OCI-LY7 (cell line): ENCODE results near the gene VPS13D. TPM values are rescaled to one million over a fixed set of nuclear protein-coding genes. Genes with fewer than 3 reads are reported as not detected.

ENCODE experiments used
- BruUV-seq: library from RNA; stranded (reverse); fragments of 400-500 nt; replicated peaks from 2 replicates; lab custom pipeline; 2021; lab: Mats Ljungman, UMichigan
- CTCF ChIA-PET: fragments of 300-600 bp; sonication (Branson Sonifier 250); formaldehyde crosslinking; loops from one replicate; lab custom pipeline; 2022; ENCODE audit warnings: antibody characterized with exemption; ENCODE audit not compliant: unreplicated experiment; lab: Charles Lee
- POLR2A ChIA-PET: fragments of 300-600 bp; sonication (Branson Sonifier 250); formaldehyde crosslinking; loops from one replicate; lab custom pipeline; 2022; ENCODE audit warnings: antibody characterized with exemption; lab: Charles Lee
- DNase-seq: peaks from one replicate; pipeline ENCODE4 v3.0.0-alpha.2; 2015; ENCODE audit warnings: low spot score
- H2AFZ ChIP-seq: fragments of 200-600 bp; sonication (generic), shearing (Covaris generic); 2 replicates; pipeline ENCODE4 v1.6.1; 2014; ENCODE audit warnings: mild to moderate bottlenecking, antibody characterized with exemption, low read length, moderate library complexity
- H3K27ac ChIP-seq: fragments of 200-600 bp; sonication (generic); 2 replicates; pipeline ENCODE4 v1.5.1; 2014; ENCODE audit warnings: mixed run types, low read depth, mild to moderate bottlenecking, moderate library complexity, low read length, inconsistent platforms; ENCODE audit not compliant: poor library complexity, severe bottlenecking
- H3K36me3 ChIP-seq: fragments of 200-600 bp; sonication (generic); 2 replicates; pipeline ENCODE4 v1.6.1; 2014; ENCODE audit warnings: mild to moderate bottlenecking, antibody characterized with exemption, low read length, moderate library complexity, mixed read lengths; ENCODE audit not compliant: insufficient read depth
- H3K4me1 ChIP-seq: fragments of 200-600 bp; sonication (generic); 2 replicates; pipeline ENCODE4 v1.5.1; 2014; ENCODE audit warnings: mild to moderate bottlenecking, low read length; ENCODE audit not compliant: insufficient read depth, poor library complexity, severe bottlenecking
- H3K4me2 ChIP-seq: fragments of 200-600 bp; sonication (generic); 2 replicates; pipeline ENCODE4 v1.6.1; 2014; ENCODE audit warnings: mild to moderate bottlenecking, low read length
- H3K4me3 ChIP-seq: fragments of 200-600 bp; sonication (generic); 2 replicates; pipeline ENCODE4 v1.5.1; 2014; ENCODE audit warnings: mild to moderate bottlenecking, low read depth, low read length; ENCODE audit not compliant: poor library complexity, severe bottlenecking
- H3K79me2 ChIP-seq: fragments of 200-600 bp; sonication (generic); 2 replicates; pipeline ENCODE4 v1.6.1; 2016; ENCODE audit warnings: low read depth, mild to moderate bottlenecking, low read length, moderate library complexity, mixed read lengths; ENCODE audit not compliant: insufficient read depth
- H3K9me2 ChIP-seq: fragments of 200-600 bp; sonication (generic); 2 replicates; pipeline ENCODE4 v1.6.1; 2016; ENCODE audit warnings: mild to moderate bottlenecking, low read length, mixed read lengths; ENCODE audit not compliant: insufficient read depth
- H3K9me3 ChIP-seq: fragments of 200-600 bp; sonication (generic); 2 replicates; pipeline ENCODE4 v1.6.1; 2014; ENCODE audit warnings: mild to moderate bottlenecking, mixed run types, low read length, mixed read lengths
- H4K20me1 ChIP-seq: fragments of 200-600 bp; sonication (generic); 2 replicates; pipeline ENCODE4 v1.6.1; 2014; ENCODE audit warnings: mild to moderate bottlenecking, antibody characterized with exemption, low read length, moderate library complexity, mixed read lengths; ENCODE audit not compliant: insufficient read depth
- EZH2phosphoT487 ChIP-seq: fragments of 200-600 bp; sonication (generic); IDR thresholded peaks from 2 replicates; pipeline ENCODE4 v1.6.1; 2018; ENCODE audit warnings: low read depth, borderline replicate concordance, mild to moderate bottlenecking, mixed run types, antibody characterized with exemption, low read length, moderate library complexity, mixed read lengths
- intact Hi-C: fragments of 100-400 bp; cut with micrococcal nuclease; formaldehyde crosslinking; loops from one replicate; pipeline ENCODE4 v1.10.0; 2022; ENCODE audit not compliant: unreplicated experiment
- total RNA-seq, 2 experiments: library from RNA; depleted of rRNA in 1 of 2; stranded (reverse); fragments of >200 nt in 1 of 2; shearing (Covaris generic) in 1 of 2; gene quantifications; 2 replicates each; pipeline ENCODE4 v1.2.3, GENCODE V29; 2014 to 2022
- TF ChIP-seq, protein P1 (sequence below): fragments of 200-600 bp; sonication (generic); conservative IDR thresholded peaks from 2 replicates; pipeline ENCODE4 v1.5.1; 2014; ENCODE audit warnings: mild to moderate bottlenecking, antibody characterized with exemption, low read length, moderate library complexity, mixed read lengths

VPS13D gene
- total RNA-seq, 2 experiments from 2014 or later = 23.9 to 39.2 TPM

DNA sequence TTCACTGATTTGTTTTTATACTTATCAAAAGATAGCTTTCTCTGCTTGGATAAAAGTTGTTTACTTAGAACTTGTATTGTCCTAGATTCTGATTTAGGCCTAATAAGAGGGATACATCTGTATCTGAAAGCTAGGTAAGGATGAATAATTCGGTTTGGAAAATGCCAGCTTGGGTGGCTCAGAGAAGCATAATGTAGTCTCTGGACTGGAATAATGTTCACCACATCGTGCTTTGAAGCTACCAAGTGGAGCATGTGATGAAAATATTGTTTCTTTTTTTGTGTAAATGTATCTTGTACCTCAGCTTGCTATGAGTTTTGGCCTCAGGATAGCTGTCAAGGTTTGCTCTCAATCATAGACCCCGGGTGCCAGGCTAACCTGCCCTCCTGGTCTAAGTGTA is 49.2 kb downstream of the VPS13D start:
- Histone ChIP-seq H3K9me2 (no peaks in the 10 kb centered on the region), H4K20me1 (no peaks in the 10 kb centered on the region)

DNA sequence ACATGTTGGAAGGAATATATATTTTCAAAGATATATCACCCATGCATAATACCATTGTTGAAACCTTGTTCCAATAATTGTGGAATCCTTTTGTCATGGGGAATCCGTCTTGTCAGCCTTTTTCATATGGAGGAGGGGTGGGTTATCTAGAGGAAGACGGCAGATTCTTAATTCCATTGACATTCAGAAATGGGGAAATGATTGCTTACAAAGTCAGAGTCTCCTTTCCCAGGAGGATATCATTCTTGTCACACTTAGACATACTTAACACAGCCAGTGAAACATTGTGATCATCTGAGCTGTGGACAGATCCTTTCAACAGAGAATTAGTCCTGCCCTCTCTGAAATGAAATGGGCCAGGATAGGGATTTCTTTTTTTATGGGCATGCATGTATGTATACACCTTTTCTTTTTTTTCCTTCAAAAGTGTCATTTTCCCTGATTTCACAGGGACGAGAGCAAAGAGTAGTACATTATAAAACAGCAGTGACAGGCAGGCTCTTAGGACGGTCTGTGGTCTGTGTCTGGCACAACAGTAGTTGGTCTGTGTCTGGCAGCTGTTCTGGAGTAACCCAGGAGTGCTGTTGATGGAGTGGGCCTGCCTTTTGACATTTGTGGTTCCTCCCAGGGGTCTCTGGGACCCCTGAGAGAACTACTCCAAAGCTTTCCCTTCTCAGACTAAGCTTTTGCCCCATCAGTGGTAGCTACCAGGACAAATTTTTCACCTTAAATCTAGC is 50.1 kb downstream of the VPS13D start:
- Histone ChIP-seq H3K4me2 (no peak overlapping the region), H2AFZ (no peak overlapping the region), H3K27ac (no peak overlapping the region), H4K20me1 (no peaks in the 10 kb centered on the region), H3K9me2 (no peaks in the 10 kb centered on the region), H3K79me2 (no peaks in the 10 kb centered on the region), H3K9me3 (no peaks in the 10 kb centered on the region), H3K36me3 (peaks cover 78% of the 10 kb centered on the region), H3K4me1 (no peaks in the 10 kb centered on the region), H3K4me3 (no peak overlapping the region)
- POLR2A ChIA-PET = no interaction called here
- no peak for DNase-seq
- CTCF ChIA-PET = no interaction called here
- TF ChIP-seq EZH2phosphoT487 = no peak
- TF ChIP-seq, protein P1, sequence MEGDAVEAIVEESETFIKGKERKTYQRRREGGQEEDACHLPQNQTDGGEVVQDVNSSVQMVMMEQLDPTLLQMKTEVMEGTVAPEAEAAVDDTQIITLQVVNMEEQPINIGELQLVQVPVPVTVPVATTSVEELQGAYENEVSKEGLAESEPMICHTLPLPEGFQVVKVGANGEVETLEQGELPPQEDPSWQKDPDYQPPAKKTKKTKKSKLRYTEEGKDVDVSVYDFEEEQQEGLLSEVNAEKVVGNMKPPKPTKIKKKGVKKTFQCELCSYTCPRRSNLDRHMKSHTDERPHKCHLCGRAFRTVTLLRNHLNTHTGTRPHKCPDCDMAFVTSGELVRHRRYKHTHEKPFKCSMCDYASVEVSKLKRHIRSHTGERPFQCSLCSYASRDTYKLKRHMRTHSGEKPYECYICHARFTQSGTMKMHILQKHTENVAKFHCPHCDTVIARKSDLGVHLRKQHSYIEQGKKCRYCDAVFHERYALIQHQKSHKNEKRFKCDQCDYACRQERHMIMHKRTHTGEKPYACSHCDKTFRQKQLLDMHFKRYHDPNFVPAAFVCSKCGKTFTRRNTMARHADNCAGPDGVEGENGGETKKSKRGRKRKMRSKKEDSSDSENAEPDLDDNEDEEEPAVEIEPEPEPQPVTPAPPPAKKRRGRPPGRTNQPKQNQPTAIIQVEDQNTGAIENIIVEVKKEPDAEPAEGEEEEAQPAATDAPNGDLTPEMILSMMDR = no peak
- intact Hi-C loops = no loop called here
- BruUV-seq = no TSS peak

More for the DNA sequence above, 49.2 kb downstream of the VPS13D start:
- intact Hi-C loops = no loop called here
- no peak overlapping the region for H2AFZ ChIP-seq
- no peaks in the 10 kb centered on the region for H3K9me3 ChIP-seq
- no peak overlapping the region for H3K4me2 ChIP-seq
- POLR2A ChIA-PET = interaction anchor here (0.5 to 1.1 kb wide), 3 partner anchors 11 to 19 kb away, joined by 3 to 4 read pairs (median 4); no protein-coding TSS in a partner anchor
- no peaks in the 10 kb centered on the region for H3K79me2 ChIP-seq
- peaks cover 73% of the 10 kb centered on the region for H3K36me3 ChIP-seq
- no peak for DNase-seq
- H3K4me1 ChIP-seq = no peaks in the 10 kb centered on the region
- TF ChIP-seq EZH2phosphoT487 = no peak
- TF ChIP-seq, protein P1 = no peak
- CTCF ChIA-PET = no interaction called here
- H3K27ac ChIP-seq = no peak overlapping the region
- H3K4me3 ChIP-seq = no peak overlapping the region
- BruUV-seq = no TSS peak

DNA sequence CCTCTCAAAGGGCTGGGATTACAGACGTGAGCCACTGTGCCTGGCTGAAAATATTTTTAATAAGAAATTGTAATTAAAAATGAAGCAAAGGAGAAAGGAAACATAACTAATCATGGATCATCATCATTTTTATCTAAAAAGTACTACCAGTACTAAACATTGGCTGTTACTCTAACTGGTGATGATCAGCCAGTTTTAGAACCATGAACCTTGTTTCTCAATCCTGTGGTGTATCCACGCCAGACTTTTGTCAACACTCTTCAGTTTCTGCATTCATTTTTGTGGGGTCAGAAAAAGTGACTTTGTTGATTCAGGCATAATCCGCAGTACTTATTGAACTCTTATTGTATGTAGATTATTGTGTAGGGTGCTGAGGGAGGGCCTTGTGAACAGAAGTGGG is 52.3 kb downstream of the VPS13D start:
- H3K9me3 ChIP-seq = no peaks in the 10 kb centered on the region
- DNase-seq = no peak
- no peak overlapping the region for H2AFZ ChIP-seq
- no peak for TF ChIP-seq EZH2phosphoT487
- TF ChIP-seq, protein P1 = no peak
- ChIA-PET POLR2A (no interaction called here), CTCF (no interaction called here)
- intact Hi-C loops = no loop called here
- no TSS peak for BruUV-seq
- H3K79me2 ChIP-seq = no peaks in the 10 kb centered on the region
- no peaks in the 10 kb centered on the region for H3K9me2 ChIP-seq
- no peaks in the 10 kb centered on the region for H4K20me1 ChIP-seq
- H3K4me2 ChIP-seq = no peak overlapping the region
- H3K4me3 ChIP-seq = no peak overlapping the region
- H3K4me1 ChIP-seq = no peaks in the 10 kb centered on the region
- H3K36me3 ChIP-seq = peaks cover 70% of the 10 kb centered on the region
- no peak overlapping the region for H3K27ac ChIP-seq
